PFSK-1 (cell line): ENCODE results near the gene BMAL1.

Source experiments
- FOXP2 ChIP-seq: optimal IDR thresholded peaks from 2 replicates; pipeline ENCODE3; 2011; ENCODE audit warnings: borderline replicate concordance, control low read depth, inconsistent platforms; ENCODE audit not compliant: insufficient read depth; ENCODE audit errors: extremely low read length, extremely low read depth
- POLR2AphosphoS5 ChIP-seq: IDR thresholded peaks from 2 replicates; pipeline ENCODE4 v1.6.1; 2012; ENCODE audit warnings: low read depth, mild to moderate bottlenecking, control low read depth, low read length, moderate library complexity
- SIN3A ChIP-seq: IDR thresholded peaks from 2 replicates; pipeline ENCODE4 v1.6.1; 2012; ENCODE audit warnings: mild to moderate bottlenecking, low read length, moderate library complexity, borderline replicate concordance; ENCODE audit not compliant: insufficient read depth
- TAF1 ChIP-seq: IDR thresholded peaks from 2 replicates; pipeline ENCODE4 v1.6.1; 2012; ENCODE audit warnings: low read length, control low read depth, borderline replicate concordance; ENCODE audit not compliant: insufficient read depth
- TF ChIP-seq, protein P1 (sequence below), 2 experiments: IDR thresholded peaks; 2 replicates each; pipeline versions ENCODE4 v1.6.1 to v1.8.0; 2011 to 2012; ENCODE audit warnings: low read depth in 2 of 2, low read length in 2 of 2, control low read depth in 1 of 2, inconsistent platforms in 1 of 2, mild to moderate bottlenecking in 1 of 2, moderate library complexity in 1 of 2; ENCODE audit not compliant: insufficient read depth in 1 of 2

DNA sequence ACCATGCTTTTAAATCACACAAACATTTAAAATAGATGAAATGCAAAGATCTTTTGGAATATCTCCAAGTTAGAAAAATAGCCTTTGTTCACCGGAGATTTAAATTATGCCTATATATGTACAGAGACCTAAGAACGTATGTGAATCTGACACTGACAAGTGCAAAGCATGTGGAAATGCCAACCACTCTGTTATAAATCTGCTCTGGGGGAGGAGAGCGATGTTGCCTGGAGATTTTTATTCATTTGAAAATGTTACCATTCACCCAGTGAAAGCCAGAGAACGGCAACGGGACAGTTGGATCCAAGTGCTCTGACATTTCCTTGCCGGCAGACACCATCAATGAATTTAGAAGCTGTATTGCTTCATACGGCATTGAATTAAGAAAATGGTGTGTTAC is 39.8 kb upstream of the BMAL1 start:
- no peak for TF ChIP-seq SIN3A
- no peak for TF ChIP-seq POLR2AphosphoS5
- TF ChIP-seq, protein P1, sequence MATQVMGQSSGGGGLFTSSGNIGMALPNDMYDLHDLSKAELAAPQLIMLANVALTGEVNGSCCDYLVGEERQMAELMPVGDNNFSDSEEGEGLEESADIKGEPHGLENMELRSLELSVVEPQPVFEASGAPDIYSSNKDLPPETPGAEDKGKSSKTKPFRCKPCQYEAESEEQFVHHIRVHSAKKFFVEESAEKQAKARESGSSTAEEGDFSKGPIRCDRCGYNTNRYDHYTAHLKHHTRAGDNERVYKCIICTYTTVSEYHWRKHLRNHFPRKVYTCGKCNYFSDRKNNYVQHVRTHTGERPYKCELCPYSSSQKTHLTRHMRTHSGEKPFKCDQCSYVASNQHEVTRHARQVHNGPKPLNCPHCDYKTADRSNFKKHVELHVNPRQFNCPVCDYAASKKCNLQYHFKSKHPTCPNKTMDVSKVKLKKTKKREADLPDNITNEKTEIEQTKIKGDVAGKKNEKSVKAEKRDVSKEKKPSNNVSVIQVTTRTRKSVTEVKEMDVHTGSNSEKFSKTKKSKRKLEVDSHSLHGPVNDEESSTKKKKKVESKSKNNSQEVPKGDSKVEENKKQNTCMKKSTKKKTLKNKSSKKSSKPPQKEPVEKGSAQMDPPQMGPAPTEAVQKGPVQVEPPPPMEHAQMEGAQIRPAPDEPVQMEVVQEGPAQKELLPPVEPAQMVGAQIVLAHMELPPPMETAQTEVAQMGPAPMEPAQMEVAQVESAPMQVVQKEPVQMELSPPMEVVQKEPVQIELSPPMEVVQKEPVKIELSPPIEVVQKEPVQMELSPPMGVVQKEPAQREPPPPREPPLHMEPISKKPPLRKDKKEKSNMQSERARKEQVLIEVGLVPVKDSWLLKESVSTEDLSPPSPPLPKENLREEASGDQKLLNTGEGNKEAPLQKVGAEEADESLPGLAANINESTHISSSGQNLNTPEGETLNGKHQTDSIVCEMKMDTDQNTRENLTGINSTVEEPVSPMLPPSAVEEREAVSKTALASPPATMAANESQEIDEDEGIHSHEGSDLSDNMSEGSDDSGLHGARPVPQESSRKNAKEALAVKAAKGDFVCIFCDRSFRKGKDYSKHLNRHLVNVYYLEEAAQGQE (IDR thresholded peaks at IDR 0.05; ENCODE audit: insufficient read depth in 1 of 2, low read depth in 2 of 2, low read length in 2 of 2): no peak
- TF ChIP-seq FOXP2: no peak
- no peak for TF ChIP-seq TAF1
